K562 (cell line): ENCODE measurements around the gene KIAA2012. TPM values are rescaled to one million over a fixed set of nuclear protein-coding genes. Genes with fewer than 3 reads are reported as not detected.

Experiments
- ARID1B ChIP-seq: fragments of 450-650 bp; IDR thresholded peaks from 2 replicates; pipeline ENCODE4 v1.6.1; 2016; ENCODE audit warnings: antibody characterized with exemption, mild to moderate bottlenecking, inconsistent platforms
- BRF1 ChIP-seq: IDR thresholded peaks from 3 replicates; pipeline ENCODE4 v1.6.1; 2011; ENCODE audit warnings: borderline replicate concordance, mild to moderate bottlenecking; ENCODE audit not compliant: insufficient read length; ENCODE audit errors: extremely low read depth
- CHCHD3 ChIP-seq: fragments of 250-450 bp; sonication (Bioruptor Pico); IDR thresholded peaks from 2 replicates; pipeline ENCODE4 v2.1.2; 2022; ENCODE audit warnings: mild to moderate bottlenecking
- EGR1 ChIP-seq: fragments of 450-650 bp; conservative IDR thresholded peaks from 2 replicates; pipeline ENCODE4 v1.6.1; 2017; ENCODE audit warnings: mild to moderate bottlenecking
- EP400 ChIP-seq: fragments of 450-650 bp; IDR thresholded peaks from 2 replicates; pipeline ENCODE4 v1.6.1; 2017; ENCODE audit warnings: antibody characterized with exemption, mild to moderate bottlenecking, moderate library complexity
- HLTF ChIP-seq: fragments of 450-650 bp; IDR thresholded peaks from 2 replicates; pipeline ENCODE4 v1.6.1; 2016
- HOXB6 ChIP-seq: fragments of 250-450 bp; sonication (Bioruptor Pico); IDR thresholded peaks from 2 replicates; pipeline ENCODE4 v1.5.1; 2022; ENCODE audit warnings: mild to moderate bottlenecking, borderline replicate concordance
- HSF4 ChIP-seq: fragments of 250-450 bp; sonication (Bioruptor Pico); IDR thresholded peaks from 2 replicates; pipeline ENCODE4 v2.1.2; 2022; ENCODE audit warnings: mild to moderate bottlenecking, moderate library complexity, borderline replicate concordance
- JUNB ChIP-seq: fragments of 450-650 bp; formaldehyde crosslinking; conservative IDR thresholded peaks from 2 replicates; pipeline ENCODE4 v1.4.0; 2020; ENCODE audit warnings: mild to moderate bottlenecking
- LCOR ChIP-seq: sonication (generic); formaldehyde crosslinking; IDR thresholded peaks from 2 replicates; pipeline ENCODE4 v1.8.0; 2022; ENCODE audit warnings: mild to moderate bottlenecking, missing genetic modification reagents
- NCOA6 ChIP-seq: fragments of 450-650 bp; IDR thresholded peaks from 2 replicates; pipeline ENCODE4 v1.6.1; 2017; ENCODE audit warnings: mild to moderate bottlenecking
- POLR2A ChIP-seq: fragments of 450-650 bp; conservative IDR thresholded peaks from 2 replicates; pipeline ENCODE4 v1.6.1; 2016
- RERE ChIP-seq: sonication (generic); formaldehyde crosslinking; IDR thresholded peaks from 2 replicates; pipeline ENCODE4 v1.8.0; 2023; ENCODE audit warnings: missing genetic modification reagents, mild to moderate bottlenecking, borderline replicate concordance
- RHOXF2B ChIP-seq: fragments of 250-450 bp; sonication (Bioruptor Pico); conservative IDR thresholded peaks from 2 replicates; pipeline ENCODE4 v1.5.1; 2021
- SLC30A9 ChIP-seq: fragments of 250-450 bp; sonication (Bioruptor Pico); IDR thresholded peaks from 2 replicates; pipeline ENCODE4 v1.8.0; 2022; ENCODE audit warnings: mild to moderate bottlenecking, moderate library complexity
- SMAD4 ChIP-seq: fragments of 250-450 bp; sonication (Bioruptor Pico); conservative IDR thresholded peaks from 2 replicates; pipeline ENCODE4 v1.8.0; 2021; ENCODE audit warnings: inconsistent platforms, mild to moderate bottlenecking, moderate library complexity
- SOX6 ChIP-seq: fragments of 450-650 bp; IDR thresholded peaks from 2 replicates; pipeline ENCODE4 v1.6.1; 2014; ENCODE audit warnings: mild to moderate bottlenecking
- ZBTB43 ChIP-seq: sonication (generic); formaldehyde crosslinking; IDR thresholded peaks from 2 replicates; pipeline ENCODE4 v1.8.0; 2023; ENCODE audit warnings: mild to moderate bottlenecking, missing genetic modification reagents
- ZBTB7A ChIP-seq: IDR thresholded peaks from 2 replicates; pipeline ENCODE4 v1.6.1; 2011; ENCODE audit warnings: low read depth, mild to moderate bottlenecking, low read length, moderate library complexity, borderline replicate concordance; ENCODE audit not compliant: control insufficient read depth
- ZNF121 ChIP-seq: sonication (generic); formaldehyde crosslinking; conservative IDR thresholded peaks from 2 replicates; pipeline ENCODE4 v1.8.0; 2022; ENCODE audit warnings: missing genetic modification reagents
- ZNF239 ChIP-seq: fragments of 250-450 bp; sonication (Bioruptor Pico); IDR thresholded peaks from 2 replicates; pipeline ENCODE4 v1.4.0; 2020; ENCODE audit warnings: mild to moderate bottlenecking
- polyA plus RNA-seq, 8 experiments: library from polyadenylated mRNA; depleted of rRNA in 4 of 8; stranded (reverse) in 5 of 8; unstranded in 3 of 8; fragments of >200 nt; fragmentation: Nextera tagmentation in 2 of 8; fragmentation: Illumina TruSeq in 1 of 8; extraction: Ambion mirVana in 2 of 8; extraction: Trizol in 1 of 8; gene quantifications; 2 replicates each; pipeline versions ENCODE4 v1.2.1 to v1.2.3, GENCODE V29; 2011 to 2014; ENCODE audit warnings: inconsistent platforms in 1 of 8, missing spikeins in 1 of 8
- total RNA-seq, 7 experiments: library from RNA; depleted of rRNA in 6 of 7; stranded (reverse); fragments of >200 nt in 6 of 7; fragmentation: Illumina TruSeq in 2 of 7; extraction: Trizol in 2 of 7; gene quantifications; 2 replicates each; pipeline versions ENCODE4 v1.2.1 to v1.2.3, GENCODE V29; 2011 to 2021; ENCODE audit warnings: low replicate concordance in 1 of 7
- TF ChIP-seq, protein P1 (sequence below): fragments of 250-450 bp; sonication (Bioruptor Pico); IDR thresholded peaks from 2 replicates; pipeline ENCODE4 v1.8.0; 2022; ENCODE audit warnings: moderate library complexity, mild to moderate bottlenecking, inconsistent platforms

Gene KIAA2012
- total and polyA plus RNA-seq, 9 of the 15 experiments (the other 6 are each of a cell fraction or from before 2014, with no cell fraction given): not detected

DNA sequence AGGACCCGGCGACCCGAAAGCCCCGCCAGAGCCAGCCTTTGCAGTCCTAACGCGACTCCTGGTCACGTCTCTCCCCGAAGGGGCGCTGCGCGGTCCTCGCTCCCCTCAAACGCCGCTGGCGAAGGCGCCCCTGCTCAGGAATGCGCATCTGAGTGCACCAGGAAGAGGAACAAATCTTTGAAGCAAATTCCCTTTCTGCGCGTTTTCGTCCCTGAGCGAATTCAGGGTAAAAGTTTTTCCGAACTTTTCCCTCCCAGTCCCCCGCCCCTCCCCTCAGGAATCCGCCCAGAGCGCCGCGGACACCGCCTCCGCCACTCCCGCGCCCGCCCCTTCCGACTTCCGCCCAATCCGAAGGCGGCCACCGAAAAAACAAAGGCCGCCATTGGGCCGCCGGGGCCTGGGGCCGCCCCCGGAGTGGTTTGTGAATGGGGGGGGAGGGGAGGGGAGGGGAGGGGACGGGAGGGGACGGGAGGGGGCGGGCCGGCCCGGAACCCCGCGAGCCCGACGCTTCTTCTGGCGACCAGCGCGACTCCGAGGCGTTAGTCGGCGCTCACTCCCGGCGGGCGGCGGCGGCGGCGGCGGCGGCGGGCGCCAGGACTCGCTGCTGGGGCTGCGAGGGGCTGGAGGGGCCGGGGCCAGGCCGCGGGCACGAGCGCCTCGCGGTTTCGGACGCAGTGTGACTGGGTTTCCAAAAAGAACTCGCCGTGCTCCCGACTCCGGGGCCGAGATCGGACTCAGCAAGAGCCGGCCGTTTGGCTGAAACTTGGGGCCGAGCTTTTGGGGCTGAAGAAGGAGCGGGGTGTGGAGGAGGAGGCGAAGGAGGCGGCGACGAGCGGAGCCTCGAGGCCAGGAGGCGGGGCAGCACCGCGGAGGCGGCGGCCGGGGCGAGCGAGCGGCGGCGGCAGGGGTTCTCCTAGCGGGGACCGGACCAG, 39.5 kb upstream of the KIAA2012 start, which contains the start of gene FZD7 (continued):
- no peak for TF ChIP-seq RERE
- TF ChIP-seq EGR1: peak; percentile 45
- peak; percentile 39; the same call in 1 of the 2 replicates for TF ChIP-seq ZBTB7A
- TF ChIP-seq HSF4 (CRISPR knock-in tag): no peak
- TF ChIP-seq SOX6: no peak
- no peak for TF ChIP-seq BRF1
- no peak for TF ChIP-seq LCOR (CRISPR knock-in tag)
- peak; percentile 79 for TF ChIP-seq NCOA6
- no peak for TF ChIP-seq HOXB6 (CRISPR knock-in tag)
- no peak for TF ChIP-seq ZNF239
- TF ChIP-seq SMAD4 (CRISPR knock-in tag): peak; percentile 71; the same call in 1 of the 2 replicates
- TF ChIP-seq, protein P1, sequence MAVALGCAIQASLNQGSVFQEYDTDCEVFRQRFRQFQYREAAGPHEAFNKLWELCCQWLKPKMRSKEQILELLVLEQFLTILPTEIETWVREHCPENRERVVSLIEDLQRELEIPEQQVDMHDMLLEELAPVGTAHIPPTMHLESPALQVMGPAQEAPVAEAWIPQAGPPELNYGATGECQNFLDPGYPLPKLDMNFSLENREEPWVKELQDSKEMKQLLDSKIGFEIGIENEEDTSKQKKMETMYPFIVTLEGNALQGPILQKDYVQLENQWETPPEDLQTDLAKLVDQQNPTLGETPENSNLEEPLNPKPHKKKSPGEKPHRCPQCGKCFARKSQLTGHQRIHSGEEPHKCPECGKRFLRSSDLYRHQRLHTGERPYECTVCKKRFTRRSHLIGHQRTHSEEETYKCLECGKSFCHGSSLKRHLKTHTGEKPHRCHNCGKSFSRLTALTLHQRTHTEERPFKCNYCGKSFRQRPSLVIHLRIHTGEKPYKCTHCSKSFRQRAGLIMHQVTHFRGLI: no peak
- TF ChIP-seq ARID1B: no peak
- TF ChIP-seq JUNB (CRISPR knock-in tag): no peak
- no peak for TF ChIP-seq ZNF121 (CRISPR knock-in tag)
- TF ChIP-seq ZBTB43: no peak
- no peak for TF ChIP-seq HLTF
- TF ChIP-seq POLR2A: peak; percentile 49; the same call in 1 of the 2 replicates
- TF ChIP-seq SLC30A9 (CRISPR knock-in tag): no peak
- TF ChIP-seq EP400: no peak
- TF ChIP-seq RHOXF2B: no peak
- TF ChIP-seq CHCHD3 (CRISPR knock-in tag): no peak
